ENCODE measurements around the gene NEGR1.

The NEGR1 gene

GRCh38 chr1:71667216-71667615 is 615.1 kb downstream of the NEGR1 start:
- DNase-seq: no peak

GRCh38 chr1:71666609-71667008 is 615.7 kb downstream of the NEGR1 start:
- DNase-seq: no peak

- DNase-seq: no peak
Observed at GRCh38 chr1:71660411-71660810, 621.9 kb downstream of the NEGR1 start.

GRCh38 chr1:71657891-71658679 is 624.3 kb downstream of the NEGR1 start:
- no peak for DNase-seq

GRCh38 chr1:71656902-71657301 is 625.4 kb downstream of the NEGR1 start:
- no peak for DNase-seq

GRCh38 chr1:71655604-71656003 is 626.7 kb downstream of the NEGR1 start:
- DNase-seq: no peak

GRCh38 chr1:71653952-71654351 is 628.4 kb downstream of the NEGR1 start:
- DNase-seq: no peak

GRCh38 chr1:71651214-71651613 is 631.1 kb downstream of the NEGR1 start:
- DNase-seq: no peak

GRCh38 chr1:71650119-71650518 is 632.2 kb downstream of the NEGR1 start:
- no peak for DNase-seq

- DNase-seq: no peak
Observed at GRCh38 chr1:71649608-71650007, 632.7 kb downstream of the NEGR1 start.

- no peak for DNase-seq
Observed at GRCh38 chr1:71647513-71648300, 634.6 kb downstream of the NEGR1 start.

GRCh38 chr1:71645015-71645414 is 637.3 kb downstream of the NEGR1 start:
- DNase-seq: no peak

GRCh38 chr1:71641903-71642302 is 640.4 kb downstream of the NEGR1 start:
- no peak for DNase-seq

GRCh38 chr1:71640998-71641397 is 641.3 kb downstream of the NEGR1 start:
- no peak for DNase-seq

GRCh38 chr1:71640116-71640515 is 642.2 kb downstream of the NEGR1 start:
- DNase-seq: no peak

- no peak for DNase-seq
Observed at GRCh38 chr1:71638081-71638766, 644.1 kb downstream of the NEGR1 start.

- no peak for DNase-seq
Observed at GRCh38 chr1:71635568-71635967, 646.8 kb downstream of the NEGR1 start.

- no peak for DNase-seq
Observed at GRCh38 chr1:71634159-71634558, 648.2 kb downstream of the NEGR1 start.

- no peak for DNase-seq
Observed at GRCh38 chr1:71630073-71630472, 652.3 kb downstream of the NEGR1 start.

GRCh38 chr1:71625004-71625403 is 657.3 kb downstream of the NEGR1 start:
- no peak for DNase-seq

- no peak for DNase-seq
Observed at GRCh38 chr1:71623888-71624287, 658.5 kb downstream of the NEGR1 start.

GRCh38 chr1:71621785-71622184 is 660.6 kb downstream of the NEGR1 start:
- DNase-seq: no peak

GRCh38 chr1:71618766-71619530 is 663.4 kb downstream of the NEGR1 start:
- no peak for DNase-seq
